ENCODE measurements around the gene TMBIM4. TPM values are rescaled to one million over a fixed set of nuclear protein-coding genes. Genes with fewer than 3 reads are reported as not detected.

The TMBIM4 gene
- total and polyA plus RNA-seq, 4 donors: 100 to 161 (median 110) TPM

- Histone ChIP-seq H3K27ac (ENCODE audit: low read depth in 1 of 2, low read length in 2 of 2) (no peak overlapping the region), H3K4me1 (ENCODE audit: control insufficient read depth in 1 of 2, insufficient read depth in 2 of 2, low read length in 2 of 2) (no peaks in the 10 kb centered on the region), H3K9me3 (ENCODE audit: control insufficient read depth, low read length) (peaks cover 2% of the 10 kb centered on the region), H3K4me3 (ENCODE audit: low read length in 2 of 2) (no peak overlapping the region), H3K27me3 (ENCODE audit: control insufficient read depth in 1 of 2, insufficient read depth in 2 of 2, low read length in 1 of 2) (no peaks in the 10 kb centered on the region), H3K36me3 (ENCODE audit: control insufficient read depth in 1 of 2, insufficient read depth in 2 of 2, low read length in 1 of 2) (peaks cover 0 to 3% of the 10 kb centered on the region in 2 donors)
- DNase-seq (no peak), ATAC-seq (ENCODE audit: low FRiP score) (no peak)
- intact Hi-C loops (cut with DNase I): no loop called here
Observed at GRCh38 chr12:66154776-66155175, 15.0 kb downstream of the TMBIM4 start.

- Histone ChIP-seq H3K36me3 (ENCODE audit: control insufficient read depth in 1 of 2, insufficient read depth in 2 of 2, low read length in 1 of 2) (no peaks in the 10 kb centered on the region), H3K4me3 (ENCODE audit: low read length in 2 of 2) (no peak overlapping the region), H3K9me3 (ENCODE audit: control insufficient read depth, low read length) (no peaks in the 10 kb centered on the region), H3K27me3 (ENCODE audit: control insufficient read depth in 1 of 2, insufficient read depth in 2 of 2, low read length in 1 of 2) (no peaks in the 10 kb centered on the region), H3K27ac (ENCODE audit: low read depth in 1 of 2, low read length in 2 of 2) (no peak overlapping the region), H3K4me1 (ENCODE audit: control insufficient read depth in 1 of 2, insufficient read depth in 2 of 2, low read length in 2 of 2) (no peaks in the 10 kb centered on the region)
- DNase-seq (no peak), ATAC-seq (ENCODE audit: low FRiP score) (peak; percentile 66)
- WGBS, 2 donors: 46 to 50% methylated on average over 1 of the region's 1 CpG
- intact Hi-C loops (cut with DNase I): no loop called here
Observed at GRCh38 chr12:66152732-66153131, 17.1 kb downstream of the TMBIM4 start.

GRCh38 chr12:66149702-66150398 is 19.9 kb downstream of the TMBIM4 start:
- DNase-seq (peak in 1 of 2 donors; percentile 60), ATAC-seq (ENCODE audit: low FRiP score) (no peak)
- H3K4me3 ChIP-seq (ENCODE audit: low read length in 2 of 2): no peak overlapping the region
- no peaks in the 10 kb centered on the region for H3K4me1 ChIP-seq (ENCODE audit: control insufficient read depth in 1 of 2, insufficient read depth in 2 of 2, low read length in 2 of 2)
- intact Hi-C loops (cut with DNase I): loop anchor here in 1 of 2 donors (10.0 kb wide), 1 partner anchor 145 kb away; no protein-coding TSS in a partner anchor
- no peak overlapping the region for H3K27ac ChIP-seq (ENCODE audit: low read depth in 1 of 2, low read length in 2 of 2)
- H3K27me3 ChIP-seq (ENCODE audit: control insufficient read depth in 1 of 2, insufficient read depth in 2 of 2, low read length in 1 of 2): no peaks in the 10 kb centered on the region
- H3K36me3 ChIP-seq (ENCODE audit: control insufficient read depth in 1 of 2, insufficient read depth in 2 of 2, low read length in 1 of 2): no peaks in the 10 kb centered on the region
- no peaks in the 10 kb centered on the region for H3K9me3 ChIP-seq (ENCODE audit: control insufficient read depth, low read length)
- WGBS, 2 donors: 85 to 86% methylated on average over 5 of the region's 5 CpGs

- Histone ChIP-seq H3K27me3 (ENCODE audit: control insufficient read depth in 1 of 2, insufficient read depth in 2 of 2, low read length in 1 of 2) (no peaks in the 10 kb centered on the region), H3K27ac (ENCODE audit: low read depth in 1 of 2, low read length in 2 of 2) (no peak overlapping the region), H3K4me1 (ENCODE audit: control insufficient read depth in 1 of 2, insufficient read depth in 2 of 2, low read length in 2 of 2) (no peaks in the 10 kb centered on the region), H3K4me3 (ENCODE audit: low read length in 2 of 2) (no peak overlapping the region), H3K9me3 (ENCODE audit: control insufficient read depth, low read length) (peaks cover 2% of the 10 kb centered on the region), H3K36me3 (ENCODE audit: control insufficient read depth in 1 of 2, insufficient read depth in 2 of 2, low read length in 1 of 2) (peaks cover 5 to 7% of the 10 kb centered on the region in 2 donors)
- WGBS, 2 donors: 50 to 51% methylated on average over 7 of the region's 7 CpGs
- DNase-seq: no peak
- intact Hi-C loops (cut with DNase I): loop anchor here in 1 of 2 donors (10.0 kb wide), 1 partner anchor 150 kb away; no protein-coding TSS in a partner anchor
- peak; percentile 83 for ATAC-seq (ENCODE audit: low FRiP score)
Observed at GRCh38 chr12:66144791-66145754, 24.7 kb downstream of the TMBIM4 start.

GRCh38 chr12:66143868-66144267 is 25.9 kb downstream of the TMBIM4 start:
- peaks cover 5 to 7% of the 10 kb centered on the region in 2 donors for H3K36me3 ChIP-seq (ENCODE audit: control insufficient read depth in 1 of 2, insufficient read depth in 2 of 2, low read length in 1 of 2)
- H3K27me3 ChIP-seq (ENCODE audit: control insufficient read depth in 1 of 2, insufficient read depth in 2 of 2, low read length in 1 of 2): no peaks in the 10 kb centered on the region
- no peak overlapping the region for H3K4me3 ChIP-seq (ENCODE audit: low read length in 2 of 2)
- DNase-seq (no peak), ATAC-seq (ENCODE audit: low FRiP score) (no peak)
- H3K9me3 ChIP-seq (ENCODE audit: control insufficient read depth, low read length): peaks cover 2% of the 10 kb centered on the region
- WGBS, 2 donors: 92 to 97% methylated on average over 1 of the region's 1 CpG
- no peaks in the 10 kb centered on the region for H3K4me1 ChIP-seq (ENCODE audit: control insufficient read depth in 1 of 2, insufficient read depth in 2 of 2, low read length in 2 of 2)
- H3K27ac ChIP-seq (ENCODE audit: low read depth in 1 of 2, low read length in 2 of 2): no peak overlapping the region
- intact Hi-C loops (cut with DNase I): loop anchor here in 1 of 2 donors (10.0 kb wide), 1 partner anchor 151 kb away; no protein-coding TSS in a partner anchor

GRCh38 chr12:66142826-66143225 is 27.0 kb downstream of the TMBIM4 start:
- DNase-seq (no peak), ATAC-seq (ENCODE audit: low FRiP score) (no peak)
- no peaks in the 10 kb centered on the region for H3K27me3 ChIP-seq (ENCODE audit: control insufficient read depth in 1 of 2, insufficient read depth in 2 of 2, low read length in 1 of 2)
- peaks cover 2% of the 10 kb centered on the region for H3K9me3 ChIP-seq (ENCODE audit: control insufficient read depth, low read length)
- H3K27ac ChIP-seq (ENCODE audit: low read depth in 1 of 2, low read length in 2 of 2): no peak overlapping the region
- intact Hi-C loops (cut with DNase I): loop anchor here in 1 of 2 donors (10.0 kb wide), 1 partner anchor 152 kb away; no protein-coding TSS in a partner anchor
- no peak overlapping the region for H3K4me3 ChIP-seq (ENCODE audit: low read length in 2 of 2)
- H3K4me1 ChIP-seq (ENCODE audit: control insufficient read depth in 1 of 2, insufficient read depth in 2 of 2, low read length in 2 of 2): no peaks in the 10 kb centered on the region
- peaks cover 5 to 7% of the 10 kb centered on the region in 2 donors for H3K36me3 ChIP-seq (ENCODE audit: control insufficient read depth in 1 of 2, insufficient read depth in 2 of 2, low read length in 1 of 2)

- peaks cover 2% of the 10 kb centered on the region for H3K9me3 ChIP-seq (ENCODE audit: control insufficient read depth, low read length)
- DNase-seq (no peak), ATAC-seq (ENCODE audit: low FRiP score) (no peak)
- no peaks in the 10 kb centered on the region for H3K27me3 ChIP-seq (ENCODE audit: control insufficient read depth in 1 of 2, insufficient read depth in 2 of 2, low read length in 1 of 2)
- H3K36me3 ChIP-seq (ENCODE audit: control insufficient read depth in 1 of 2, insufficient read depth in 2 of 2, low read length in 1 of 2): peaks cover 7% of the 10 kb centered on the region in 2 donors
- intact Hi-C loops (cut with DNase I): loop anchor here in 1 of 2 donors (10.0 kb wide), 1 partner anchor 154 kb away; no protein-coding TSS in a partner anchor
- 96 to 97% methylated on average over 2 of the region's 2 CpGs for WGBS, 2 donors
- H3K4me3 ChIP-seq (ENCODE audit: low read length in 2 of 2): no peak overlapping the region
- H3K27ac ChIP-seq (ENCODE audit: low read depth in 1 of 2, low read length in 2 of 2): no peak overlapping the region
- H3K4me1 ChIP-seq (ENCODE audit: control insufficient read depth in 1 of 2, insufficient read depth in 2 of 2, low read length in 2 of 2): no peaks in the 10 kb centered on the region
Observed at GRCh38 chr12:66141299-66141698, 28.5 kb downstream of the TMBIM4 start.

- no peak for ATAC-seq (ENCODE audit: low FRiP score)
- no peaks in the 10 kb centered on the region for H3K4me1 ChIP-seq (ENCODE audit: control insufficient read depth in 1 of 2, insufficient read depth in 2 of 2, low read length in 2 of 2)
- no peak for DNase-seq
- H3K27ac ChIP-seq (ENCODE audit: low read depth in 1 of 2, low read length in 2 of 2): no peak overlapping the region
- no peaks in the 10 kb centered on the region for H3K27me3 ChIP-seq (ENCODE audit: control insufficient read depth in 1 of 2, insufficient read depth in 2 of 2, low read length in 1 of 2)
- intact Hi-C loops (cut with DNase I): loop anchor here in 1 of 2 donors (10.0 kb wide), 1 partner anchor 154 kb away; no protein-coding TSS in a partner anchor
- peaks cover 2% of the 10 kb centered on the region for H3K9me3 ChIP-seq (ENCODE audit: control insufficient read depth, low read length)
- H3K36me3 ChIP-seq (ENCODE audit: control insufficient read depth in 1 of 2, insufficient read depth in 2 of 2, low read length in 1 of 2): peaks cover 7% of the 10 kb centered on the region in 2 donors
- H3K4me3 ChIP-seq (ENCODE audit: low read length in 2 of 2): no peak overlapping the region
Observed at GRCh38 chr12:66140731-66141130, 29.1 kb downstream of the TMBIM4 start.
